GM21515 (cell line): ENCODE results near the gene ITPRIP.

ENCODE experiments used
- ATAC-seq: cut with Tn5 transposase; IDR thresholded peaks from one replicate; pipeline ENCODE4 v1.9.1; 2021; ENCODE audit not compliant: unreplicated experiment

Gene ITPRIP

DNA sequence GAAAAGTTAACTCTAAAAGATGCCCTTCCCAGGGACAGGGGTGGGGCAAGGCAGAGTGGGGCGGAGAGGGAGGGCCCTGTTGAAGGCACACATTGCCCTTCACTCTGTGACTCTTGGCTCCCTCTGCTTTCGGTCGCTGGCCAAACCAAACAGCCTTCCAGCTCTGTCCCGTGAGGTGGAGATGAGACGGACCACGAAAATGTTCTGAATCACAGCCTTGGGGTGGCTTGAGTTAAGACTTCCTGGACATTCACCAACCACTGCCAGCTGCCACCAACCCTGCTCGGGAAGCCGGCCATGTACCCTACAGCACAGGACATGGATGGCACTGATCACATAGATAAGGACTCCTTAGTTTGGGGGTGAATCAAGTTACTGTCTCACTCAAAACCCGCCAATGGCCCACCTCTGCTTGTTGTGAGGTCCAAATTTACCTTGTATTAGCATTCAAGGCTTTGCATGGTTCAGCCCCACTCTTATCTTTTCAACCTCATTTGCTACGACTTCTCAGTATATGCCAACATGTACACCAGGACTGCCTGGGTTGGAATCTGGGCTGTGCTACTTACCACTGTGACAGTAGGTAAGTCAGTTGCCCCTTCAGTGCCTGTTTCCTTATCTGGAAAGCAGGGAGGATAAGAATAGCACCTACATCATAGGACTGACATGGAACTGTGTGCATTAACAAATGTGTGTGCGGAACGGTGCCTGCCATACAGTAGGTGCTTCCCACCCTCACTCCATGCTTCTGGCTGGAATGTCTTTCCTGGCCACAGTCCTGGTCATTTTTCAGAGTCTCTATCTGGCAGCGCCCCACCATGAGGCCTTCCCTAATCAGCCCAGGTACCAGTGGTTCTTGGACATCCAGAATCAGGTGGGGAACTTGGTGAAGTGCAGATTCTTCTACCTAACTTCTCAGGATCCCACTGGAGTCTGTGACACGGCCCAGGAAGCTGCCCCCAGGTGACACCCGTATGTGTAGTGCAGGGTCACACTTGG, 28.0 kb downstream of the ITPRIP start:
- ATAC-seq = no peak

DNA sequence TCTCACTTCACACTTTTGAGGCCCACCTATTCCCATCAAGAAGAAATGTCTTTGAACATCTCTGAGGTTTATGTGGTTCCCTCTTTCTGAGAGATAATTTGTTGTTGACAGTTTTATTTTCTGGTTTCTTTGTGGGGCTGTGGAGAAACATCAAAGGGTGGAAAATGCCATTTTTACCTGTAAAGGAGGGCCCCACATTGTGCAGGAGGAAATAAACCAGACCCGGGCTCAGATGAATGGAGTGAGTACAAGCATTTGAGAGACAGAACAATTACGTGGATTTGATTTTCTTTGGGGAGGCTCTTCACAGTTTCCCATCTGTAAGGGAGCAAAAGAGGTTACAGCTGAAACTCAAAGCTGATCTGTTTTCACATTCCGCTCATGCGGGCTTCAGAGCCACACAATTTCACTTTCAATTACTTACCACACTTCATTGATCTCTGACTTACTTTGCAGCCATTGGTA, 29.8 kb downstream of the ITPRIP start:
- peak; percentile 90 for ATAC-seq

DNA sequence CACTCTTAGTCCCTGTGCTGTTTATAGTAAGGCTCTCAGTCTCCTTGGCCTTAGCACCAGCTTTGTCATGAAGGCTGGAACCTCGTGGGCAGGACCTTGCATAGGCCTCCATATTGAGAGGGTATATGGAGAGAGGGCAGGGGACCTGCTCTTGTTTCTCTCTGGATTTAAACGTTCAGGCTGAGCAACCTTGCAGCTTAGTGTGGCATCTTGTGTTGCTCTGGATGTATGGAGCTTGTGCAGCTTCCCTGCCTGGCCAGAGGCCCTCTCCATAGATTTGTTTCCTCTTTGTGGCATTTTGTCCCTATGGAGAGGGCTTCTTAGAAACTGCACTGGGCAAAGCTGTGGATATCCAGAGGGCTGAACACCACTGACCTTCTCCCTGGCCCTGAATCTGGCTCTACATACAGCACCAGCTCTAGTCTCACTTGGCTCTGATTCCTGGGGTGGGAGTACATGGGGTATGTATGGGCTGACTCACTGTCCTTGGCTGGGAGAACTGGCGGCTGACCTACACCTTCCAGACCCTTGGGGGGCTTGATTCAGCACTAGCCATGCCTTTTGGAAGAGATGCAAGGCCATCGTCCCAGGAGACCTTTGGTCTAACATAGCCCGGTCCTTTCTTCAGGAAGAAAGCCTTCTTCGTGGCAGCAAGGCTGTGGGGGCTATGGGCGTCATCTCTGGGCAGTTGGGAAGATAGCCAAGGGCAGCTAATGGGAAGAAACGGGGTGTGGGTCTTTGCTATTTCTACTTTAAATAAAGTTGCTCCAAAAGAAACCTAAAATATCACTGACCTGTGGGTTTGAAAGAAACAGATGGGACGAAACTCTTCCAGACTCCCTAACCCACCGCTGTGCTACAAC, 30.5 kb downstream of the ITPRIP start:
- ATAC-seq = no peak

DNA sequence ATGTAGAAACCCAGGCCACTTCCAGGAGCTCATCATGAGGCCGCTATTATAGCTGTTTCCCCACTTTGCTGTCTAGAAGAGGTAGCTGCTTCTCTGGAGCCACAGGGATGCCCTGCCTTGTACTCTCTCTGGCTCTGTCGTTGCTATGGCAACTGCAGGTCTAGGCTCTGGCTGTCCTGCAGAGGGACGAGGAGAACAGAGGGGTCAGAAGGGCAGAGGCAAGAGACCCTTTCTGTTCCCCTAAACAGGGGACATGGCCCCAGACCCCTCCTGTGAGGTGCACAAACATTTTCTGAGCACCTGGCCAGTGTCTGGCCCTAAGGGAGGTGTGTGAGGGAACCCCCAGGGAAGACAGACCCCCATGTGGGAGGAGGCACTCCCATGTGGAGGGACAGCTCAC, 31.4 kb downstream of the ITPRIP start:
- ATAC-seq = no peak

DNA sequence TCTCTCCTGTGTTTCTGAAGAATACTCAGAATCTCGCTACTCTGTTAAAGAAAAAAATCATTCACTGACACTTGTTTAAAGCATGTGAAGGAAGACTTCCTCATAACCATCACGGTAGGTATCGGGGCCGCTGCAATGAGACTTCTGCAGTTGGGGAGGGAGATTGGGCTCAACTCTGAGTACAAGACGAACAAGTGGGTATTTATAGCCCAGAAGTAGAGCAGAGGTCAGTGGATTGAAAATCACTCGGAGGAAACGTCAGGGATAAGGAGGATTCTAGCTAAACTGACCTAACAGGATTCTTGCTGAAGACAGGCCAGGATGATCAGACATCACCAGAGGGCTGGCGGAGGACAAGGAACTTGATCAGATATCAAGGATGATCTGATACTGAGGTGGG, 33.3 kb downstream of the ITPRIP start:
- ATAC-seq = no peak

DNA sequence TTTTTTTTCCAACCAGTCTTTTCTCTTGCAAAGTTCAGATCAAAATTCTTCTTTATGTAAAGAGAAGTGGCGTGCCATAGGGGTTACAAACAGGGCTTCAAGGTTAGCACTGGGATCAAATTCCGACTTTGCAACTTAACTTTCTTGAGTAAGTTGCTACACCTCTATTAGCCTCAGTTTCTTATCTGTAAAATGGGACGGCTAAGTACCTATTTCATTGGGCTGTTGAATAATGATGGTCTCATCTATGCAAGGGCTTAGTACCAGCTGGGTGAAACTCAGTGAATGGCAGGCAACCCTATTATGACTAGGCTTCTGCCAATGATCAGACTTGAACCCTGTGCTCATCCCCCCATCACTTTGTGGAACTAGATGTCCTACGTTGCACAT, 33.9 kb downstream of the ITPRIP start:
- ATAC-seq = no peak

DNA sequence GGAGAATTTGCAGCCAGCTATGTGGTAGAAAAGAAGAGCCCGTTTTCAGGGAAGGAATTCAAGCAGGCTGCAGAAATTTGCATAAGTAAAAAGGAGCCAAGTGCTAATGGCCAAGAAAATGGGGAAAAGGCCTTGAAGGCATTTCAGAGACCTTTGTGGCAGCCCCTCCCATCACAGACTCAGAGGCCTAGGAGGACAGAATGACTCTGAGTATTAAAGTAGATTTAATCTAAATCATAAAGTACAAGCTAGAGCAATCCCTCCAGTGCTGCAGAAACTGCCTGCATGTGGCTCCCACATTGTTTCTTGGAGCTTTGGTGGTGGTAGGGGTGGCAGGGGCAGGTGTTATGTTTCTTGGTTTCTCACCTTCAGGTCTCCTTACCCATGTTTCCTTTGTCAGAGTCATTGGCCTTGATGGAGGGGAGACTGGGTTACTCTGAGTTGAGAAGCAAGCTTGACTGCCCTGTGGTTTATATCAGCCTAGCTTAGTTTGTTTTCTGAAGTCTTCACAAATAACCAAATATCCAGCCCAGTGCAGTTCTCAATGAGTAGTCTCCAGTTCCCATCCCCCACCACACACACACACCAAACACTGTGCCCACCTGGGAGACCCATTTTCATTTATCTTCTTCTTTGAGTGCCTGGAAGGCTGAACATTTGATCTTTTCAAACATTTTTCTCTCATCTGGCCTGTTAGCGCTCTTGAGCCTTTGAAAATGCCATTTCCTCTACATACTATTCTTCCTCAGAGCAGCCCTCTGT, 34.5 kb downstream of the ITPRIP start:
- ATAC-seq = no peak

DNA sequence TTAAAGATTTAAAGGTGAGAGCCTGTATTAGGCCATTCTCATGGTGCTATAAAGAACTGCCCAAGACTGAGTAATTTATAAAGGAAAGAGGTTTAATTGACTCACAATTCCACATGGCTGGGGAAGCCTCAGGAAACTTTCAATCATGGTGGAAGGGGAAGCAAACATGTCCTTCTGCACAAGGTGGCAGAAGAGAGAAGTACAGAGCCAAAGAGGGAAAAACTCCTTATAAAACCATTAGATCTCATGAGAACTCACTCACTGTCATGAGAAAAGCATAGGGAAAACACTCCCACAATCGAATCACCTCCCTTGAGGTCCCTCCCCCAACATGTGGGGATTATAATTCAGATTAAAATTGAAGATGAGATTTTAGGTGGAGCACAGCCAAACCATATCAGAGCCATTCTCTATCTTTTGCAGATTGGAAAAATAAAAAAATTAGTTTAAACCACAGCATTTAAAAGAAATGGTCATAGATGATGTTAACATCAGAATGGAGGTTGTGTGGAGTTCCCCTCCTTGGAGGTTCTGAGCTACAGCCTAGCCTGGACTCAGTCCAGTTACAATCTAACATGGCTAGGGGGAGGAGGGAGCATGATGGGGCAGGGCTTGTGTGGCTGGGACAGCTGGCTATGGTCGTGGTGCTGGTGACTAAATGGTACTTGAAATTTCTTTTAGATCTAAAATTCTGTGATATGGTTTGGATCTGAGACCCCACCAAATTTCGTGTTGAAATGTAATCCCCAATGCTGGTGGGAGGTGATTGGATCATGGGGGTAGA, 36.2 kb downstream of the ITPRIP start:
- ATAC-seq = no peak

DNA sequence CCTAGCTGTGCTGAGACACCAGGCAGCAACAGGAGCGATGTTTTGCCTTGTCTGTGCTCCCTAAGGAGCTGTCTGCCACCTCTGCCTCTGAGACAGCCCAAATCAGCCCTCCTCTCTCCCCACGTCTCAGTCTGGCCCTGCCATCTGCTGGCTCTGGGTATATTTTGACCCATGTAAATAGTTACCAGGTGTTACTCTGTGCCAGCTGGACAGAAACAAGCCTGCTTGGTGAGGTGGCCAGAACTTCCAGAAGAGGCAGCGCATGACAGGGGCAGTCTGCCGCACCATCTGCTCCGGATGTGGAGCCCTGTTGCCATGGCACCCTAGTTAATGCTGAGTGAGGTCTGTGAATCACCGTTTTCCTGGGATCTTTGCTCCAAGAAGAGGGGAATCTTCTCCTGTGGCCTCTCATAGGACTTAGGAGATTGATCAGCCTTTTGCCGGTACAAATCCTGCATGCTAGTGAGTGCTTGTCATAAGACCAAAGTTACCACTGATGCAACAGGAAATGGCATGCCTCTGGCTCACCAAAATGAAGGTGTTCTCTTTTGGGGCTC, 37.5 kb downstream of the ITPRIP start:
- no peak for ATAC-seq

DNA sequence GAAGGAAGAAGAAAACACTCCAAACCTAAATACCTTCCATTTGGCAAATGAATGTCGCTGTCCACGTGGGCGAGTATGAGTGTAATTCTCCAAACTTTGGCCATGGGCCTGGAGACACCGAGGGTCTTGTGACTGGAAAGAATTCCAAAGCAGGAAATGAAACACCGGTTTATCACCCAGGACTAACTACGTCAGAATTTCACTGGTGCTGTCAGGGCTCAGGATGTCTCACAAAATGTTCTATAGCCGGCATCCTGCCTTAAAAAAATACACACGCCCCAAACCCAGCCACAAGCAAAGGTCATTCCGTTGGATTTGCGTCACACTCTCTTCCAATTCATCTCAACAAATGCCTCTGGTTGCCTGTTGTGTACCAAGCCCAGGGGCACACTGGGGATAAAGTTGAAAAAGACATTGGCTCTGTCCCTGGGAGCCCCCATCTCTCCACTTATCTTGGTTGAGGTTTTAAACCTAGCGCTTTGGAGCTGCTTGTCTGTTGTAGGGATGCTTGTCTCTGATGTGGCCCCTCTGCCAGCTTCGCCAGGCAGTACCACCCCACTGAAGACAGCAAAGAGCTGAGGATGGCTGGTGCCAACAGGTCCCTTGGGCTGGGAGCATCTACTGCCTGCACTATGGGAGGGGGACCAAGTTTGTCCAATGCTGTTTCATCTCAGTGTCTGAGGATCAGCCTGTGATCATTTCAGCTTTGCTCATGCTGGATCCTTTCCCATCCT, 38.1 kb downstream of the ITPRIP start:
- ATAC-seq = no peak

DNA sequence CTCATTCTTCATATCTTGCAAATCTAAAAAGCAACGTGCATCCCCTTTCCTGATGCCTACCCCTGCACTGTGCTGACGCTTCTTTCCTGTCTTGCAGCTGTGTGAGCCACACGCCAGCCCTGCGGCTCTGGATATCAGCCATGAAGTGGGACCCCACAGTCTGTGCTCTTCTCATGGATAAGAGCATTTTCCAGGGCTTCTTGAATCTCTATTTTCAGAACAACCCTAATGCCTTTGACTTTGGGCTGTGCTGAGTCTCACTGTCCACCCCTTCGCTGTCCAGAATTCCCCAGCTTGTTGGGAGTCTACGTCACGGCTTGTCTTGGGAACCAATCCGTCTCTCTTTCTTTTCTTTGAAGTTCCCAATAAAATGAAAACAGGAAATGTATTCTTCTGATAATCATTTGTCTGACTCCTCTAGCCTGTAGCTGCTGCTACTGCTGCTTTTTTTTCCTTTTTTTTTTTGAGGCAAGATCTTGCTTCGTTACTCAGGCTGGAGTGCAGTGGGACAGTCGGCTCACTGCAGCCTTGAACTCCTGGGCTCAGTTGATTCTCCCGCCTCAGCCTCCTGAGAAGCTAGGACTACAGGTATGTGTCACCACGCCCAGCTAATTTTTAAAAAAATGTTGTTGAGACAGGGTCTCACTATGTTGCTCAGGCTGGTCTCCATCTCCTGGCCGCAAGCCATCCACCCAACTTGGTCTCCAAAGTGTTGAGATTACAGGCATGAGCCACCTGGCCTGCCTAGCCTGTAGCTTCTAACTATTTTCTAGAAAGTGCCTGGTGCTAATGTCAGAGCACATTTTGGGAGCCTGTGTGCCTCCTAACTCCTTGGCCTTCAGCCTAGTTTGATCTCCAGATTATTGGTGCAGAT, 39.0 kb downstream of the ITPRIP start:
- ATAC-seq = no peak

DNA sequence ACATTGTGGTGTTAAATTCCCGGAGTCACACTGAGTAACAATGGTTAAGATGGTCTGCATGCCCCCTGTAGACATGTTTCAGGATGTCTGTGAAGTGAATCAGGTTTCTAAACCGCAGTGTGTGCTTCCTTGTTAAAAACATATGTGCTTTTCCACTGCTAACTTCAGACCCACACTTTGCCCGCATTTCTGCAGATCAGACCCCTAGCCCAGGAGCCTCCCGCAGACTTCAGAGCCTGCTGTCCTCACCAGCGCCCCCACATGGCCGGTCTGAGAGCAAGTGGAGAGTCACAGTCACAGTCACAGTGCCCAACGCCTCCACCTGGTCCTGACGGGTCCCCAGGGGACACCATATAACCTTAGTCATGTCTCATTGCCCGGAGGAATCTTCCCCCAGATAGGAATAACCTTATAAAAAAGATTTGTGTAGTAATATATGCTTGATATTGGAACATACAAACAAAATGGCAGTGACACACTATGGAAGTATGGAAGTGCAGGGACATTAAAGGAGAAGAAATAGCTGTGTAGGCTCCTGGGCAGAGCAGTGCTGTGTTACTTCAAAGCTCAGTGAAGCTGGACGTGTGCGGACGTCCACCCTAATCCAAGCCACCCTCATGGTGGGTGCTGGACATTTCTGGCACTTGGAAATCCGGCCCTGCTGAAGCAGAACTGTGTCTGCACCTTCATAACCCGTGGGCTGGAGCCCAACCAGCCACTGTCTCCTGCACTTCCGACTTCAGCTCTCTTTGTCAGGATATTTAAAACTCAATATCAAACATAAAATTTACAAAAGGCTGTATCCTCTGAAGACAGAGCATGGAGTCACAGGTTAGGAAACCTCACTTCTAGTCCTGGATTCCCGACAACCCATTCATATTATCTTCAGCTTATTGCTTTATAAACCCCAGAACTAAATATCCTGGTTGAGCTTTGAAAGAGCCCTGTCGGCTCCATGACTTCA, 40.3 kb downstream of the ITPRIP start:
- ATAC-seq = no peak

DNA sequence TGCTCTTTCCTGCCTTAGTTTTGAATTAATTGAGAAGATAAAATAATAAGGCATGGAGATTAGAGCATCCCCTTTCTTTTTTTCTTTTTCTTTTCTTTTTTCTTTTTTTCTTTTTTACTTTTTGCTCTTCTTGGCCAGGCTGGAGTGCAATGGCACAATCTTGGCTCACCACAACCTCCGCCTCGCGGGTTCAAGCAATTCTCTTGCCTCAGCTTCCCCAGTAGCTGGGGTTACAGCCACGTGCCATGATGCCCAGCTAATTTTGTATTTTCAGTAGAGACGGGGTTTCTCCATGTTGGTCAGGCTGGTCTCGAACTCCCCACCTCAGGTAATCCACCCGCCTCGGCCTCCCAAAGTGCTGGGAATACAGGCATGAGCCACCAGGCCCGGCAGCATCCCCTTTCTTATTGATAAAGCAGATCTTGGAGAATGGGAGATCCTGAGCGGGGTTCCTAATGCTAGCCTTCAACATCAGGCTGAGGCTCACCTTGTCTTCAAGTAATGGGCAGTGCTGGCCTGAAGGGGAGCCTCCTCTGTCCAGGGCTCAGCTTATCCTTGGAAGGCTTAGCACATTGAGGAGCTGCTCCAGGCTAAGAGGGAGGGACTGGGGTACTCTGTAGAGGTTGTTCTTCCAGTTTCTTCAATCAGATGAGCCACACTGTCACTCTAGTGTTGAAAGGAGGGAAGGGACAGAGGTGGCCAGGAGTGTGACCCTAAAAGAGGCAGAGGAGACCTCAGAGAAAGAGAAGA, 41.4 kb downstream of the ITPRIP start:
- no peak for ATAC-seq

DNA sequence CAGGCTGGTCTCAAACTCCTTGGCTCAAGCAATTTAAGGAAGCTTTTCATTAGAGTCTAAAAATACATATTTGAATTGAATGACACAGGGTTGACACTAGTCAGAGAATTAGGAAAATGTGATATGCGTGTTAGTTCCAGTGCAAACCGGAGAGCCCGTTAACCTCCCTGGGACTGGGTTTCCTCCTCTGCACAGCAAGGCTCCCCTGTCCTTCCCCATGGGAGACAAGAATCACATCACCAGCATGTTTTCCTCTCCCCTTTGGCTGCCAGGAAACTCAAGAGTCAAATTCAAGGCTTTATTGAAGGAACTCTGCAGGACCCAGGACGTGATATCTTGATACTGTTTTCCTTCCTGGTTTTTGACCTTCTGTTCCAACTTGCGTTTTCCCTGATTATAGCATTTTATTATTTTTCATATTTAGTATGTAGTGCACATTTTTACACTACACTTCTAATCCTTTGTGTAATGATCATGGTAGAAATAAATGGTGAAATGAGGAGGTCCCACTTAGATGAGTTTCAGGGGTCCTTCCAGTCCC, 44.4 kb downstream of the ITPRIP start:
- ATAC-seq = no peak

DNA sequence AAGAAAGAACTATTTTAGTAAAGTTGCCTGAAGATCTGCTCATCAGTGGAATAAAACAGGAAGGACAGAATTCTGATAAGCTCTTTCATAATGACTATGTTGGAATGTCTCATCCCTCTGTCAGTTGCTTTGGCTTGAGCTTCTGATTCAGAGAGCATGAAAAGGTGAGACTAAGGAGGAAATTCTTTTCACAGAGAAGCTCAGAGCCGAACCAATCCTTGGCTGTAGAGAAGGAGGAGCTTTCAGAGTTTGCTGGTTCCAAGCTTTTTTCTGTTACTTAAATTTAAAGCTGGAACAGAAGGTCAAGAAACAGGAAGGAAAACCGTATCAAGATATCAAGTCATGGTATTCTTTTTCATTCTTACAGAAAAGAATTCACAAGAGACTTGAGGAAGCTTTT, 45.3 kb downstream of the ITPRIP start:
- no peak for ATAC-seq

DNA sequence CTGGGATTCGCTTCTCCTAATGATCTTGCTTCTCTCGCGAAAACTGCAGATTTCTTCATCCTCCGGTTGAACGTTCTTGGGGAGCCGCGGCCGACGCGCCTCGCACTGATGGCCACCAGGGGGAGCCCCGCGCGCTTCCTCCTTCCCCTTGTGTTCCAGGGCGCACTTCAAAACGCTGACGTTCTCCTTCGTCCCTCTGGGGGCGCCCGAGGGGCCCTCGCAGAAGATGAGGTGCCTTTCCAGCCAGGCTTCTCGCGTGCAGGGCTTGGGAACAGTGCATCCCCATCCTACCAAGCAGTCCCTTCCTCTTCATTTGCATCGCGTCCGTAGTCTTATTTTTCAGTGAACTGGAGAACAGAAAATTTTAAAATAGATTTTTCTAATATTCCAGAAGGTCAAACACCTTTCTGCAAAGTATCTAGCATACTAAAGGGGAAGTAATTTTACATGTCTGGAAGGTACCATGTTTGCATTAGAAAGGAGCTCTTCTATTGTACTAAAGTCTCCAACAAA, 46.8 kb downstream of the ITPRIP start:
- ATAC-seq = peak; percentile 99
